Thyroid gland (tissue), 4 donors: Measurements from ENCODE around the gene RIOK3.

Source experiments
- CTCF ChIP-seq, 6 experiments: fragments of 200-600 bp in 3 of 6; fragments of 450-650 bp in 3 of 6; sonication (generic) in 3 of 6; IDR thresholded peaks; one replicate each; pipeline ENCODE4 v1.5.1; 2016 to 2019; ENCODE audit warnings: antibody characterized with exemption in 6 of 6, mild to moderate bottlenecking in 2 of 6, inconsistent platforms in 1 of 6, moderate library complexity in 1 of 6
- POLR2A ChIP-seq, 2 donors: fragments of 450-650 bp; IDR thresholded peaks; one replicate each; pipeline ENCODE4 v1.6.1; 2017; ENCODE audit warnings: antibody characterized with exemption in 2 of 2, mild to moderate bottlenecking in 2 of 2, moderate library complexity in 1 of 2

- TF ChIP-seq CTCF (IDR thresholded peaks at IDR 0.05): no peak
- no peak for TF ChIP-seq POLR2A (IDR thresholded peaks at IDR 0.05)
Measured at GRCh38 chr18:23422751-23423418, 30.2 kb upstream of the RIOK3 start.
